Activated naive CD4-positive, alpha-beta T cell treated with anti-CD3 and anti-CD28 coated beads, Interleukin-2, amount 10 ng/mL, durations not matched to agents 7 days and 5 days (primary cell): Measurements from ENCODE around the gene PRSS48.
"Not testable (repeated sequence)": the region's sequence is repeated elsewhere in the genome, so short reads cannot be mapped to it uniquely, and the experiment has no call there.

ENCODE experiments used
- CTCF ChIA-PET: fragments of 350-600 bp; sonication (Branson Sonifier 250); formaldehyde crosslinking; loops from one replicate; lab custom pipeline; 2021; ENCODE audit warnings: antibody characterized with exemption; lab: Charles Lee
- DNase-seq: peaks from one replicate; pipeline ENCODE4 v3.0.0-alpha.2; 2020
- H3K27ac Mint-ChIP-seq: one replicate; pipeline ENCODE4 v1.8.0; 2021; ENCODE audit warnings: mild to moderate bottlenecking, moderate library complexity, mixed read lengths
- H3K27me3 Mint-ChIP-seq: one replicate; pipeline ENCODE4 v1.8.0; 2021; ENCODE audit warnings: mild to moderate bottlenecking, mixed read lengths
- H3K36me3 Mint-ChIP-seq: one replicate; pipeline ENCODE4 v1.8.0; 2021; ENCODE audit warnings: mixed read lengths
- H3K4me1 Mint-ChIP-seq: one replicate; pipeline ENCODE4 v1.8.0; 2021; ENCODE audit warnings: mixed read lengths
- H3K4me3 Mint-ChIP-seq: one replicate; pipeline ENCODE4 v1.8.0; 2021; ENCODE audit warnings: mild to moderate bottlenecking, moderate library complexity, mixed read lengths
- H3K9me3 Mint-ChIP-seq: one replicate; pipeline ENCODE4 v1.8.0; 2021; ENCODE audit warnings: mixed read lengths

Gene PRSS48

GRCh38 chr4:151316645-151317044 lies 39.7 kb downstream of the PRSS48 start:
- CTCF ChIA-PET: interaction anchor here (1.2 kb wide), 1 partner anchor 115 kb away, joined by 3 read pairs; no protein-coding TSS in a partner anchor
- Mint-ChIP-seq H3K4me3 (no peak overlapping the region), H3K4me1 (no peaks in the 10 kb centered on the region), H3K9me3 (no peaks in the 10 kb centered on the region), H3K27me3 (peaks cover 7% of the 10 kb centered on the region), H3K36me3 (no peaks in the 10 kb centered on the region), H3K27ac (no peak overlapping the region)
- no peak for DNase-seq

GRCh38 chr4:151318307-151319006 lies 41.5 kb downstream of the PRSS48 start:
- Mint-ChIP-seq H3K9me3 (no peaks in the 10 kb centered on the region), H3K27me3 (peaks cover 7% of the 10 kb centered on the region), H3K36me3 (no peaks in the 10 kb centered on the region), H3K27ac (no peak overlapping the region), H3K4me1 (no peaks in the 10 kb centered on the region), H3K4me3 (no peak overlapping the region)
- DNase-seq: no peak
- CTCF ChIA-PET: no interaction called here

GRCh38 chr4:151319490-151319889 lies 42.5 kb downstream of the PRSS48 start:
- Mint-ChIP-seq H3K27me3 (peaks cover 14% of the 10 kb centered on the region), H3K9me3 (no peaks in the 10 kb centered on the region), H3K27ac (no peak overlapping the region), H3K4me3 (no peak overlapping the region), H3K4me1 (peaks cover 3% of the 10 kb centered on the region), H3K36me3 (no peaks in the 10 kb centered on the region)
- CTCF ChIA-PET: no interaction called here
- DNase-seq: no peak

- Mint-ChIP-seq H3K4me1 (peaks cover 10% of the 10 kb centered on the region), H3K4me3 (no peak overlapping the region), H3K9me3 (no peaks in the 10 kb centered on the region), H3K36me3 (peaks cover 2% of the 10 kb centered on the region), H3K27ac (no peak overlapping the region), H3K27me3 (peaks cover 33% of the 10 kb centered on the region)
- CTCF ChIA-PET: no interaction called here
- no peak for DNase-seq
These were observed 44.6 kb downstream of the PRSS48 start for GRCh38 chr4:151321586-151321985.

- H3K4me1 Mint-ChIP-seq, CTCF ChIA-PET, H3K9me3 Mint-ChIP-seq, H3K27ac Mint-ChIP-seq, DNase-seq, H3K4me3 Mint-ChIP-seq, H3K36me3 Mint-ChIP-seq: not testable (repeated sequence)
- H3K27me3 Mint-ChIP-seq: peaks cover 38% of the 10 kb centered on the region
These were observed 45.2 kb downstream of the PRSS48 start for GRCh38 chr4:151322161-151322560.

GRCh38 chr4:151322570-151322969 lies 45.6 kb downstream of the PRSS48 start:
- DNase-seq: no peak
- H3K4me3 Mint-ChIP-seq: no peak overlapping the region
- H3K9me3 Mint-ChIP-seq: no peaks in the 10 kb centered on the region
- H3K27ac Mint-ChIP-seq: no peak overlapping the region
- peaks cover 2% of the 10 kb centered on the region for H3K36me3 Mint-ChIP-seq
- CTCF ChIA-PET: no interaction called here
- H3K4me1 Mint-ChIP-seq: peaks cover 10% of the 10 kb centered on the region
- H3K27me3 Mint-ChIP-seq: peaks cover 39% of the 10 kb centered on the region

- Mint-ChIP-seq H3K36me3 (peaks cover 2% of the 10 kb centered on the region), H3K9me3 (no peaks in the 10 kb centered on the region), H3K4me1 (peaks cover 10% of the 10 kb centered on the region), H3K27me3 (peaks cover 39% of the 10 kb centered on the region), H3K4me3 (no peak overlapping the region), H3K27ac (no peak overlapping the region)
- DNase-seq: no peak
- CTCF ChIA-PET: no interaction called here
These were observed 46.7 kb downstream of the PRSS48 start for GRCh38 chr4:151323667-151324066.

- DNase-seq: no peak
- Mint-ChIP-seq H3K4me3 (peak overlapping the region; percentile 25), H3K9me3 (no peaks in the 10 kb centered on the region), H3K4me1 (peaks cover 10% of the 10 kb centered on the region), H3K27ac (no peak overlapping the region), H3K36me3 (peaks cover 2% of the 10 kb centered on the region), H3K27me3 (peaks cover 43% of the 10 kb centered on the region)
- CTCF ChIA-PET: no interaction called here
These were observed 47.3 kb downstream of the PRSS48 start for GRCh38 chr4:151324124-151324751.

GRCh38 chr4:151324752-151325110 lies 47.8 kb downstream of the PRSS48 start:
- CTCF ChIA-PET: no interaction called here
- Mint-ChIP-seq H3K4me1 (peaks cover 10% of the 10 kb centered on the region), H3K9me3 (no peaks in the 10 kb centered on the region), H3K36me3 (peaks cover 2% of the 10 kb centered on the region), H3K4me3 (peak overlapping the region; percentile 25), H3K27me3 (peaks cover 43% of the 10 kb centered on the region), H3K27ac (no peak overlapping the region)
- no peak for DNase-seq

- H3K27me3 Mint-ChIP-seq: peaks cover 43% of the 10 kb centered on the region
- H3K4me3 Mint-ChIP-seq: peak within 1 kb of the TSS; percentile 65
- no peak for DNase-seq
- H3K36me3 Mint-ChIP-seq: peaks cover 2% of the 10 kb centered on the region
- H3K9me3 Mint-ChIP-seq: no peaks in the 10 kb centered on the region
- no peak within 1 kb of the TSS for H3K27ac Mint-ChIP-seq
- CTCF ChIA-PET: no interaction called here
- H3K4me1 Mint-ChIP-seq: peaks cover 10% of the 10 kb centered on the region
These were observed 48.4 kb downstream of the PRSS48 start, which contains the start of gene SH3D19 for GRCh38 chr4:151325111-151325948. SH3D19 (minus strand) TSS chr4:151325605; CDS start chr4:151325352, 253 bp downstream.

- DNase-seq: no peak
- Mint-ChIP-seq H3K9me3 (no peaks in the 10 kb centered on the region), H3K27me3 (peaks cover 40% of the 10 kb centered on the region), H3K4me3 (peak overlapping the region; percentile 34), H3K27ac (no peak overlapping the region), H3K36me3 (peaks cover 2% of the 10 kb centered on the region), H3K4me1 (peaks cover 10% of the 10 kb centered on the region)
- CTCF ChIA-PET: no interaction called here
These were observed 48.9 kb downstream of the PRSS48 start for GRCh38 chr4:151325949-151326246.

GRCh38 chr4:151329217-151330007 lies 52.5 kb downstream of the PRSS48 start:
- CTCF ChIA-PET: no interaction called here
- Mint-ChIP-seq H3K9me3 (no peaks in the 10 kb centered on the region), H3K27me3 (peaks cover 35% of the 10 kb centered on the region), H3K27ac (no peak overlapping the region), H3K36me3 (peaks cover 2% of the 10 kb centered on the region), H3K4me1 (peaks cover 7% of the 10 kb centered on the region), H3K4me3 (no peak overlapping the region)
- DNase-seq: no peak

GRCh38 chr4:151331276-151332042 lies 54.5 kb downstream of the PRSS48 start:
- no peaks in the 10 kb centered on the region for H3K9me3 Mint-ChIP-seq
- DNase-seq: no peak
- no peaks in the 10 kb centered on the region for H3K36me3 Mint-ChIP-seq
- no peak overlapping the region for H3K4me3 Mint-ChIP-seq
- no peak overlapping the region for H3K27ac Mint-ChIP-seq
- peaks cover 17% of the 10 kb centered on the region for H3K27me3 Mint-ChIP-seq
- H3K4me1 Mint-ChIP-seq: no peaks in the 10 kb centered on the region
- CTCF ChIA-PET: no interaction called here
